Pancreas (tissue), 10 donors: ENCODE data around the gene TMEM208. TPM values are rescaled to one million over a fixed set of nuclear protein-coding genes. Genes with fewer than 3 reads are reported as not detected.

Experiments
- ATAC-seq, 4 donors: fragments of 200-7000 bp; cut with Tn5 transposase; one replicate each; pipeline versions ENCODE4 v1.8.0 to v1.9.1; 2020; ENCODE audit warnings: mild to moderate bottlenecking in 4 of 4, moderate library complexity in 4 of 4
- DNase-seq, 6 donors: peaks; one replicate each; pipeline ENCODE4 v3.0.0-alpha.2; 2020
- FAIRE-seq: peaks from 2 replicates; lab custom pipeline; 2012; peaks lifted over from hg19 to GRCh38; lab: Jason Lieb, UNC
- H3K27ac ChIP-seq, 4 donors: fragments of 200-600 bp; sonication (generic); 1 replicate in 3 of 4; 2 replicates in 1 of 4; pipeline versions ENCODE4 v1.5.0 to v1.8.0; 2020
- H3K27me3 ChIP-seq, 4 donors: fragments of 200-600 bp; one replicate each; pipeline ENCODE4 v1.8.0; 2021
- H3K36me3 ChIP-seq, 3 donors: fragments of 200-600 bp; sonication (generic) in 1 of 3; one replicate each; pipeline versions ENCODE4 v1.5.0 to v1.8.0; 2020 to 2021
- H3K4me1 ChIP-seq, 3 donors: fragments of 200-600 bp; one replicate each; pipeline ENCODE4 v1.8.0; 2021
- H3K4me3 ChIP-seq, 4 donors: fragments of 200-600 bp; sonication (generic) in 2 of 4; one replicate each; pipeline versions ENCODE4 v1.5.0 to v1.8.0; 2020 to 2021
- H3K9me3 ChIP-seq, 4 donors: fragments of 200-600 bp; one replicate each; pipeline ENCODE4 v1.8.0; 2021
- WGBS, 2 donors: extraction: QIAGEN DNeasy Blood & Tissue Kit; methylation state at CpG; one replicate each; pipeline ENCODE4 v1.1.7; 2013; 5-methylcytosine and 5-hydroxymethylcytosine counted together
- intact Hi-C, 3 donors: fragments of 100-400 bp; cut with DNase I; formaldehyde crosslinking; loops; one replicate each; pipeline versions ENCODE4 v1.11.1 to v1.14.2; 2022
- polyA plus RNA-seq, 2 donors: library from polyadenylated mRNA; stranded (reverse); fragments of 200-250 nt; gene quantifications; one replicate each; pipeline ENCODE4 v1.2.3, GENCODE V29; 2013
- total RNA-seq, 6 donors: library from RNA; stranded (reverse); fragmentation: NEBNext Ultra II Directional in 4 of 6; extraction: Animal tissue kit (Norgen Biotek cat#: 25700) in 4 of 6; gene quantifications; one replicate each; pipeline versions ENCODE4 v1.2.1 to v1.2.4, GENCODE V29; 2021 to 2023
- TF ChIP-seq, protein P1 (sequence below), 4 donors: fragments of 200-600 bp; sonication (generic) in 3 of 4; IDR thresholded peaks; one replicate each; pipeline versions ENCODE4 v1.5.0 to v1.8.0; 2021; ENCODE audit warnings: antibody characterized with exemption in 4 of 4
- donor health status: healthy with polysubstance abuse.
- donor health status: DM: no; HTN: no; CAD: no; lungs with moderate emphysema.
- donor health status: DM: no; HTN: no; CAD: no.
- donor health status: control.
- donor health status: control.
- donor health status: Bipolar disorder and iron deficiency.
- donor health status: DM: yes; HTN: yes; CAD: no.
- donor health status: DM: no; HTN: no; CAD: no.
- donor health status: DM: no; HTN: no; CAD: no.
- donor health status: DM: yes; HTN: yes; CAD: no.

The TMEM208 gene
- total and polyA plus RNA-seq, 8 donors, result 19.2 to 96.6 (median 26.6) TPM

DNA sequence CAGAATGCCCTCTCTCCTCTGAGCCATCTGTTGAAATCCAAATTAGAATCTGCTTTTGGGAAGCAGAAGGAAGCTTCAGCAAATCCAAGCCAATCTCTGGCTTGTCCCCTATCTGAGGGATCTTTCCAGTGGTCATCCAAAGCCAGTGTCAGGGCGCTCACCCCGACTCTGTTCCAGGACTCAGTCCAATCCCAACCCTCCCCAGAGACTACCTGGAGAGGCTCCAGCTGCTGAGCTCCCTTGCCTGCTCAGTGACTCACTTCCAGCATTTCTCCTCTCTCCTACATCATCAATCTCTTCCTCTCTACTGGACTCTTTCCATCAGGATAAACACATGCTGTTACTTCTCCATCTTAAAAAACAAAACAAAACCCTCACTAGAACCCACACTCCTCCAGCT is 45.6 kb upstream of the TMEM208 start:
- H3K4me3 ChIP-seq, result no peak overlapping the region
- no peaks in the 10 kb centered on the region for H3K9me3 ChIP-seq
- no peak for FAIRE-seq
- intact Hi-C loops, result loop anchor here in 1 of 3 donors (10.0 kb wide), 1 partner anchor 167 kb away; no protein-coding TSS in a partner anchor
- no peak for ATAC-seq
- 57 to 59% methylated on average over 2 of the region's 2 CpGs for WGBS, 2 donors
- TF ChIP-seq, protein P1, sequence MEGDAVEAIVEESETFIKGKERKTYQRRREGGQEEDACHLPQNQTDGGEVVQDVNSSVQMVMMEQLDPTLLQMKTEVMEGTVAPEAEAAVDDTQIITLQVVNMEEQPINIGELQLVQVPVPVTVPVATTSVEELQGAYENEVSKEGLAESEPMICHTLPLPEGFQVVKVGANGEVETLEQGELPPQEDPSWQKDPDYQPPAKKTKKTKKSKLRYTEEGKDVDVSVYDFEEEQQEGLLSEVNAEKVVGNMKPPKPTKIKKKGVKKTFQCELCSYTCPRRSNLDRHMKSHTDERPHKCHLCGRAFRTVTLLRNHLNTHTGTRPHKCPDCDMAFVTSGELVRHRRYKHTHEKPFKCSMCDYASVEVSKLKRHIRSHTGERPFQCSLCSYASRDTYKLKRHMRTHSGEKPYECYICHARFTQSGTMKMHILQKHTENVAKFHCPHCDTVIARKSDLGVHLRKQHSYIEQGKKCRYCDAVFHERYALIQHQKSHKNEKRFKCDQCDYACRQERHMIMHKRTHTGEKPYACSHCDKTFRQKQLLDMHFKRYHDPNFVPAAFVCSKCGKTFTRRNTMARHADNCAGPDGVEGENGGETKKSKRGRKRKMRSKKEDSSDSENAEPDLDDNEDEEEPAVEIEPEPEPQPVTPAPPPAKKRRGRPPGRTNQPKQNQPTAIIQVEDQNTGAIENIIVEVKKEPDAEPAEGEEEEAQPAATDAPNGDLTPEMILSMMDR (IDR thresholded peaks at IDR 0.05), result no peak
- no peaks in the 10 kb centered on the region for H3K36me3 ChIP-seq
- H3K27ac ChIP-seq, result no peak overlapping the region
- DNase-seq, result peak in 1 of 6 donors; percentile 44
- H3K4me1 ChIP-seq, result peaks cover 4 to 22% (median 12%) of the 10 kb centered on the region in 3 donors
- H3K27me3 ChIP-seq, result no peaks in the 10 kb centered on the region

DNA sequence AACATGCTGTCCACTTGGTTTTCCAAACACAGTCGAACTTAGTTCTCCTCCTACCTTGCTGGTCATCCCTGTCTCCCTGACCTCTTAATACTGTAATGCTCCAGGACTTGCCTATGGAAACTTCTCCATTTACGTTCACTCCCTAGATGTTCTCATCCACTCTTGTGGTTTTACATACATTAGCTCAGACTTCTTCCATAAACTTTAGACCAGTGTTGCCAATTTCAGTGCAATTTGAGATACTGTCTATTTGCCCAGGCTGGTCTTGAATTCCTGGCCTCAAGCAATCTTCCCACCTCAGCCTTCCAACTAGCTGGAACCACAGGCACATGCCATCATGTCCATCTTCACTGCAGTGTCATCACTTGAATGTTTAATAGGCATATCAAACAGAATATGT is 44.6 kb upstream of the TMEM208 start:
- FAIRE-seq (no peak), ATAC-seq (no peak), DNase-seq (no peak)
- TF ChIP-seq, protein P1 (IDR thresholded peaks at IDR 0.05), result no peak
- 81 to 88% methylated on average over 2 of the region's 2 CpGs for WGBS, 2 donors
- Histone ChIP-seq H3K4me1 (peaks cover 4 to 22% (median 12%) of the 10 kb centered on the region in 3 donors), H3K9me3 (no peaks in the 10 kb centered on the region), H3K36me3 (no peaks in the 10 kb centered on the region), H3K27ac (no peak overlapping the region), H3K27me3 (no peaks in the 10 kb centered on the region), H3K4me3 (no peak overlapping the region)
- intact Hi-C loops, result loop anchor here in 1 of 3 donors (10.0 kb wide), 1 partner anchor 167 kb away; no protein-coding TSS in a partner anchor

DNA sequence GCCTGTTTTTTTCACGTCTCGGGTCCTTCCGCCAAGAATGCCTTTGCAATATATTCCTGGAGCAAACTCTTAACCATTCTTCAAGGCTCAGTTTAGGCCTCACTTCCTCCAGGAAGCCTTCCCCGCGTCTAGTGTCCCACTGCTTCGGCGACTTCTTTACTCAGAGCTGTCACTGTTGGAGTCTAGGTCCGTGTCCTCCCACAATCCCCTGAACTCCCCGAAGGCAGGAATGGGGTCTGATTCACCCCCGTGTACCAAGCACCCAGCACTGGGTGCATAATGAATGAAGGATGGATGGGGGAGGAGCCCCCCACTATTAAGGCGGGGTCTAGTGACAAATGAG is 43.7 kb upstream of the TMEM208 start:
- WGBS, 2 donors, result 8% methylated on average over 11 of the region's 11 CpGs
- no peak for ATAC-seq

DNA sequence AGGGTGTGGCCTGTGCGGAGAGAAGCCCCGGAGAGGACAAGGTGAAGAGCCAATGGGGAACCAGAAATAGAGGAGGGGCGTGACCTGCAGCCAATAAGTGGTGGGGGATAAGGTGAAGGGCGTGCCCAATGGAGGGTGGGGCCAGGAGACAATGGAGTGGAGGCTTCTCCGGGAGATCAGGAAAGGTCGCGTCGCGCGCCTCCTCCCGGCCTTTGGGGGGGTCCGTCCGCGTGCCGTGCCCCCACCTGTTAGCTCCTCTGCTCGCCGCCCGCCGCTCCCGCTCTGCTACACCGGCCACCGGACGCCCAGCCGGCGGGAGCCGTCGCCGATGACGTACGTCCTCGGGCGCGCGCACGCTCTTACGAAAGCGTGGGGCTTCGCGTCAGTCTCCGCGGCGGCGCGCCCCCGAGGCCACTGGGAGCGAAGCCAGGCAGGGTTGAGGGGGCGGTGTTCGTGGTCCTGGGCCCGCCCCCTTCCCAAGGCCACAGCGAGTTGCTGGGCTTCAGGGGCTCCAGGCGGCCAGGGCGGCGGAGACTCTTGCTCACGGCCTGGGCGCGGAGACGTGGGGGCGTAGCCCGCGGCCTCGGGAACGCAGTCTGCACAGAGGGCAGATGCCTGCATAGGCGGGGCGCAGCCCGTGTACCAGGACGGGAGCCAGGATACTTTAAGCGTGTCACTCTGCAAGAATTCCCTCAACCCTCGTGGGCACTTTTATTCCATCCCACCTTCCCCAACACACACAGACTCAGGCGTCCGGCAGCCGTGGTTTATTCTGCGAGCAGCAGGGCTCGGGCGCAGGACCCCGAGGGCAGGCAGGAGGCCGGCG is 43.1 kb upstream of the TMEM208 start, which contains the start of gene MATCAP1:
TSS of gene MATCAP1 (minus strand) at position 337 of the 826 bp plus-strand sequence. CDS start 3,353 bp downstream, outside the sequence.
- peak; percentile 98 for FAIRE-seq
- intact Hi-C loops, result loop anchor here in 1 of 3 donors (10.0 kb wide), 1 partner anchor 169 kb away; no protein-coding TSS in a partner anchor

More for the DNA sequence above, 43.7 kb upstream of the TMEM208 start:
- intact Hi-C loops, result loop anchor here in 1 of 3 donors (10.0 kb wide), 1 partner anchor 168 kb away; no protein-coding TSS in a partner anchor
- peak overlapping the region; percentile 52 to 74 (median 64) for H3K4me3 ChIP-seq
- no peak for DNase-seq
- no peaks in the 10 kb centered on the region for H3K27me3 ChIP-seq
- no peaks in the 10 kb centered on the region for H3K36me3 ChIP-seq
- no peak for FAIRE-seq
- TF ChIP-seq, protein P1 (IDR thresholded peaks at IDR 0.05), result no peak
- H3K9me3 ChIP-seq, result no peaks in the 10 kb centered on the region
- H3K27ac ChIP-seq, result peak overlapping the region; percentile 91 to 98 (median 97)
- H3K4me1 ChIP-seq, result peaks cover 4 to 15% (median 12%) of the 10 kb centered on the region in 3 donors

More for the DNA sequence above, 43.1 kb upstream of the TMEM208 start, which contains the start of gene MATCAP1:
- peak within 1 kb of the TSS; percentile 91 to 98 (median 97) for H3K27ac ChIP-seq
- no peaks in the 10 kb centered on the region for H3K36me3 ChIP-seq
- WGBS, 2 donors, result 0 to 1% methylated on average over 71 to 77 of the region's 77 CpGs
- H3K4me3 ChIP-seq, result peak within 1 kb of the TSS; percentile 52 to 74 (median 64)
- TF ChIP-seq, protein P1 (IDR thresholded peaks at IDR 0.05), result no peak
- peak; percentile 90 to 94 (median 90) for ATAC-seq
- peaks cover 4 to 15% (median 12%) of the 10 kb centered on the region in 3 donors for H3K4me1 ChIP-seq
- peak; percentile 92 to 96 (median 94) for DNase-seq
- H3K9me3 ChIP-seq, result no peaks in the 10 kb centered on the region
- H3K27me3 ChIP-seq, result no peaks in the 10 kb centered on the region
